Neural cell (in vitro differentiated cells): ENCODE results near the gene SLC16A3.

Experiments
- EZH2 ChIP-seq: fragments of 200-600, 300-800 bp; shearing (Covaris generic), sonication (generic); IDR thresholded peaks from 2 replicates; pipeline ENCODE4 v1.6.1; 2014; ENCODE audit warnings: antibody characterized with exemption, low read length, borderline replicate concordance, mild to moderate bottlenecking; ENCODE audit not compliant: insufficient read depth, poor library complexity, severe bottlenecking
- POLR2AphosphoS5 ChIP-seq: IDR thresholded peaks from 2 replicates; pipeline ENCODE4 v1.6.1; 2012

DNA sequence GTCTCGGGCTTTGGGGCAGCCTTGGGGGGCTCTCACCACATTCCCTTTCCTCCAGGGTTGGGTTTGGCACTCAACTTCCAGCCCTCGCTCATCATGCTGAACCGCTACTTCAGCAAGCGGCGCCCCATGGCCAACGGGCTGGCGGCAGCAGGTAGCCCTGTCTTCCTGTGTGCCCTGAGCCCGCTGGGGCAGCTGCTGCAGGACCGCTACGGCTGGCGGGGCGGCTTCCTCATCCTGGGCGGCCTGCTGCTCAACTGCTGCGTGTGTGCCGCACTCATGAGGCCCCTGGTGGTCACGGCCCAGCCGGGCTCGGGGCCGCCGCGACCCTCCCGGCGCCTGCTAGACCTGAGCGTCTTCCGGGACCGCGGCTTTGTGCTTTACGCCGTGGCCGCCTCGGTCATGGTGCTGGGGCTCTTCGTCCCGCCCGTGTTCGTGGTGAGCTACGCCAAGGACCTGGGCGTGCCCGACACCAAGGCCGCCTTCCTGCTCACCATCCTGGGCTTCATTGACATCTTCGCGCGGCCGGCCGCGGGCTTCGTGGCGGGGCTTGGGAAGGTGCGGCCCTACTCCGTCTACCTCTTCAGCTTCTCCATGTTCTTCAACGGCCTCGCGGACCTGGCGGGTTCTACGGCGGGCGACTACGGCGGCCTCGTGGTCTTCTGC, 8.4 kb downstream of the SLC16A3 start:
- TF ChIP-seq EZH2 = no peak
- TF ChIP-seq POLR2AphosphoS5 = no peak
